GM19463 (cell line): ENCODE measurements around the gene RASSF5.
"Not testable (repeated sequence)": the region's sequence is repeated elsewhere in the genome, so short reads cannot be mapped to it uniquely, and the experiment has no call there.

ENCODE experiments used
- ATAC-seq: cut with Tn5 transposase; IDR thresholded peaks from one replicate; pipeline ENCODE4 v1.9.1; 2021; ENCODE audit warnings: mild to moderate bottlenecking, moderate library complexity; ENCODE audit not compliant: unreplicated experiment

The RASSF5 gene

GRCh38 chr1:206626396-206626795 is 119.1 kb downstream of the RASSF5 start:
- not testable (repeated sequence) for ATAC-seq

DNA sequence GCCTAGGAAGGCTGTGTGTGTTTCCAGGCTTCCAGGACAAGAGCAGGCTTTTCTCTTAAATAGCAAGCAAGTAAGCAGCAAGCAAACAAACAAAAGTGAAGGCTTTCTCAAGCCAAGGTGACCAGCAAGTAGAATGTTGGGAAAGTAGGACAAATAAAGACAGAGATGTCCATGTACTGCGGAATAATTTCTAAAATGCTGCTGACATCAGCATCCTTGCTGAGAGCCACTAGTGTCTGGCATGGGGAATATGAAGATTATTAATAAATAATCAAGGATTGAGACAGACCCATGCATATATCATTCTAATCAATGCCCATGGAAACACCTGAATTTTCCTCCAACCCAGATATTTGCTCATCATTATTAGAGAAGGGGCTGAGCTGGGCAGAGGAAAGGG is 121.6 kb downstream of the RASSF5 start:
- no peak for ATAC-seq

DNA sequence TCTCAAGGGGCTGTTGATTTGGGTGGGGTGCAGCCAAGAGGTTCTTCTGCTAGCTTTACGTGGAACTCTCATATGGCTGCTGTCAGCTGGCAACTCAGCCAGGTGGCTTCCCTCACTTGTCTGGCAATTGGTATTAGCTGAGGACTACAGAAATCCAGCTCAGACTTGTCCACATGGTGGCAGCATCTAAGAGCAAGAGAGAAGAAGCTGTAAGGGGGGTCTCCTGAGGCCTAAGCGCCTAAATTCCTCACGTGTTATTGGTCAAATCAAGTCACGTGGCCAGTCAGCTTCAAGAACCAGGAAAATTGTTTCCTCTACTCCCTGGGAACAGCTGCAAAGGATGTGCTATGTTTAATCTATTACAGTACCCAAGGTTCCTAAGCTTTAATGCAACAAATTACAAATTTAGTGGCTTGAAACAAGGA is 123.8 kb downstream of the RASSF5 start:
- ATAC-seq = no peak

- ATAC-seq = no peak
Observed at GRCh38 chr1:206633708-206634121, 126.4 kb downstream of the RASSF5 start.

GRCh38 chr1:206634365-206635079 is 127.2 kb downstream of the RASSF5 start:
- no peak for ATAC-seq

DNA sequence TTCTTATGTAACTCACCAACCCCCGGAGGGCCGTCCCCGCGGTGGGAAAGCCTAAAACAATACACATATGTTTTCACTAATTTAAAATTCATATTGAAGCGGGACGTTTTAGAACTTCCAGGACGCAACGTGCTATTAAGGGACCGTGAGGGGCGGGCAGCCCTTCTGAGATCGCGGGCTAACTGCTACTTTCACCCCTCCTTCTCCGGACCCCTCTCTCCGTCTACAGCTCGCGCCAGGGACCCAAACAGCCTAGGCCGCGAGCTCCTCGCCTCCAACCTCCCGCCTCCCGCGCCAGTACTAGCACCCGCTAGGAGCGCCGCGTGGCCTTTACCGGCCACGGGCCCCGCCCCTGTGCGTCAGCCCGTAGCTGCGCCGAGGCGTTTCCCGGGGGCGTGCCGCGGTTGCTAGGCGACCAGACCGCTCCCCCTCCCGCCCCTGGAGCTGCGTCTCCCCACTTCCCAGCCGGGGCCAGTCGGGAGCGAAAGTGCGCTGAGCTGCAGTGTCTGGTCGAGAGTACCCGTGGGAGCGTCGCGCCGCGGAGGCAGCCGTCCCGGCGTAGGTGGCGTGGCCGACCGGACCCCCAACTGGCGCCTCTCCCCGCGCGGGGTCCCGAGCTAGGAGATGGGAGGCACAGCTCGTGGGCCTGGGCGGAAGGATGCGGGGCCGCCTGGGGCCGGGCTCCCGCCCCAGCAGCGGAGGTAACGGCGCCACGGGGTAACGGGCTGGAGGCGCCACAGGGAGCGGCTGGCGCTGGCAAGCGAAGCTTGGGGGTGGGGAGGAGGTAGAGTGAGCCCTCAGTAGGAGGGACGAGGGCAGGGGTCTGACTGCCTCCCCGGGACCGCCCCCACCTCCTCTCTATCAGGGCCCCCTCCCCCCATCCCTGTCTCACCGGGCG is 128.0 kb downstream of the RASSF5 start, which contains the start of gene DYRK3:
Gene DYRK3, plus strand, starts transcription at position 457 of the 898 bp plus-strand sequence. Its CDS starts 168 bp downstream, at position 625.
- ATAC-seq = peak; percentile 91

- no peak for ATAC-seq
Observed at GRCh38 chr1:206635978-206636345, 128.6 kb downstream of the RASSF5 start.

DNA sequence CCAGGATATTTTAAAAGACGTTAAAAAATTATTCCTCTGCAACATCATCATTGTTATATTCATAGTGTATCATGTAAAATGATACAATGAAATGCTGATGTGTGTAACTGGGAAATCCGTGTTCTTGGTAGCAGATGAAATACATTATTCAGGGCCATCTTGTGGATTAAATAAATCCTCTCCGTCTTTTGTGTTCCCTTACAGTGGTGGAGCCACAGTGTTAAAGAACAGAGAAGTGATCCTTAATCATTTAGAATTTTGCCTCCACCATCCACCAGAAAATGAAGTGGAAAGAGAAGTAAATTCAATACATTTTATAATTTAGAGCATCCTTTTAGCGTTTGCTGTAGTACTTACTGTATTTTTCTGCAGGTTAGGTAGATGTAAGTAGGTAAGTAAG is 129.3 kb downstream of the RASSF5 start:
- ATAC-seq = no peak

GRCh38 chr1:206637605-206638004 is 130.3 kb downstream of the RASSF5 start:
- no peak for ATAC-seq
